ENCODE data around the gene IL1R1.

IL1R1 gene

DNA sequence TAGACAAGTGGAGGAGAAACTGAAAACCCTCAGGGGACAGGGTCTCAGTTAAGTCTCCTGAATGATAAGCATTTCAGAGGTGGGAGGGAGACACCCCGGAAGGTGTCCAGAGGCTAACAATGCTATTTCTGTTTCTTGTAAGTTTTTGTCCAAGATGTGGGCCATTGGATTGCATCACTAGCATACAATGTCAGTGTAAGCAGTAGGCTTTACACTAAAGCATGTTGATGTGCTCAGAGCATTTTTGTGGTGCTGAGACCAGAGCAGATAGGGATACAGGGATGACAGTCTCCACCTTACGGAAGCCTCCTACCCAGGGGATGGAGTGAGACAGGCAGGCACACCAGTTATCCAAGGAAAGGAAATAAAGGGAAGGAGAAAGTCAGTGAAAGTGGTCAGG lies 2.2 kb upstream of the IL1R1 start:
- H3K27me3 ChIP-seq (ENCODE audit: insufficient read depth, insufficient read length): peaks cover 35% of the 10 kb centered on the region
- no peaks in the 10 kb centered on the region for H3K36me3 ChIP-seq (ENCODE audit: insufficient read depth, insufficient read length, low read length)
- DNase-seq (ENCODE audit: low read depth, low spot score): no peak
- TF ChIP-seq ZNF274 (IDR thresholded peaks at IDR 0.05; ENCODE audit: low read depth, low read length) (no peak), SUZ12 (IDR thresholded peaks at IDR 0.05; ENCODE audit: extremely low read depth, insufficient read depth, insufficient read length) (no peak), YY1 (IDR thresholded peaks at IDR 0.05; ENCODE audit: insufficient read depth, insufficient read length) (no peak)
- no peaks in the 10 kb centered on the region for H3K4me1 ChIP-seq (ENCODE audit: insufficient read depth, insufficient read length)
- H3K9ac ChIP-seq (ENCODE audit: insufficient read length, low read depth): no peak overlapping the region
- no peak overlapping the region for H3K4me3 ChIP-seq (ENCODE audit: insufficient read length, low read depth)
- H3K9me3 ChIP-seq (ENCODE audit: insufficient read depth, low read length): peaks cover 20% of the 10 kb centered on the region

DNA sequence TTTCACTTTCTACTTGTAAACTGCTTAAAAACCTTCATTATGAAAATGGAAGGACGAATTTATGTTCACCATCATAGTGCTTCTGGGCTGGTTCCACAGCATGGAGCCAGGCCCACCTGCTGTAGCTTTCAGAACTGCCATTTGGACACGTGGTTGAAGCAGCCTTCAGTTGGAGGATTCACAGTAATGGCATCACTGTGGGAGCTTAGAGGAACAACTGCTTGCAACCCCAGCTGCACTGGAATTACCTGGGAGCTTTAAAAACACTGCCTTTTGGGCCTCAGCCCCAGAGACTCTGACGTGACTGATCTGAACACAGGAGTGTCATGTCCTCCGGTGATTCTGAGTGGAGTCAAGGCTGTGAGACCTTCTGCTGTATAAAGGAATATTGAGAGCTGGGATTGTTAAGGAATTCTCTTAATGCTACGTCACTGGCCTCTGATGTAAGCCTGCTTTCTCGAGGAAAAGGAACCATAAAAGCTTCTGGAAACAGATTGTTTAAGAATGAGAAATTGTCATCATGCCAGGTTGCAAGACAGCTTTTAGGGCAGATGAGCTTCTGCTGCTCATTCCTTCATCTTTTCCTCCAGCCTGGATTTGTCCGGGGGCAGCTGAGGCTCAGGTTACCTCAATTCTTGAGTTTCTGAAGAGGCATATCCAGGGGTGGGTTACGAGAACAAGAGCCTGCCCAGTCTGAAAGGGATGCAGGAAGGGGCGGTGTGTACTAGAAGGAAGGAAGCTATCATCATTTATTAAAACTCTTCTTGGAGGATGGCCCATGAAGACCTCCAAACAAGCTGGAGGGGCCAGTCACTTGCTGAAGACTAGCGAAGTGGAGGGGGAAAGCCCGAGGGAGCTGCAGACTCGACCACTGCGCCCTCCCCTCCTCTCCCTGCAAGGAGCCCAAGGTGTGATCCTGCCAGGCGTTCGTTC lies 1.3 kb upstream of the IL1R1 start:
- Histone ChIP-seq H3K4me3 (ENCODE audit: insufficient read length, low read depth) (no peak overlapping the region), H3K9ac (ENCODE audit: insufficient read length, low read depth) (no peak overlapping the region)

DNA sequence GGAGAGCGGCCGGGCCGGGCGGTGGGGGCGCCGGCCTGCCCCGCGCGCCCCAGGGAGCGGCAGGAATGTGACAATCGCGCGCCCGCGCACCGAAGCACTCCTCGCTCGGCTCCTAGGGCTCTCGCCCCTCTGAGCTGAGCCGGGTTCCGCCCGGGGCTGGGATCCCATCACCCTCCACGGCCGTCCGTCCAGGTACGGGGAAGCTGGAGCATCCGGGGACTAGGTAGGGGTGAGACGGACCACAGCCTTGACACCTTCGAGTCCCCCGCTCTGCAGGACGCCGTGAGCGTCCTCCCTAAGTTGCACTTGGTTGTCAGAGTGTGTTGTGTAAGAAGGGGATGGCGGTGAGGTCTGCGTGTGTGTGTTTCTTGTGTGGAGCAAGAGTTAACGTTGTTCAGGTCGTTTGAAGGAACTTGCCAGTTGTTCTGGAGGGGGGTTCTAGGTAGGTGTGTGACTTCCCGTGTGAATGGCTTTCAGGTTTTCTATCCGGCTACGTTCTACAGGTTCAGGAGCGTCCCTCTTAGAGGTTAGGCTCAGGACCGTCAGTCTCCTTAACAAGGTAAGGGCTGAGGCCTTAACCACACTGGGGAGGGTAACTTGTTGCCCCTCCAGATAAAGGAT lies 393 bp downstream of the IL1R1 start:
- DNase-seq (ENCODE audit: low read depth, low spot score): no peak
- peaks cover 35% of the 10 kb centered on the region for H3K27me3 ChIP-seq (ENCODE audit: insufficient read depth, insufficient read length)
- peak overlapping the region; percentile 35 for H3K4me3 ChIP-seq (ENCODE audit: insufficient read length, low read depth)
- H3K4me1 ChIP-seq (ENCODE audit: insufficient read depth, insufficient read length): no peaks in the 10 kb centered on the region
- TF ChIP-seq SUZ12 (IDR thresholded peaks at IDR 0.05; ENCODE audit: extremely low read depth, insufficient read depth, insufficient read length) (no peak), YY1 (IDR thresholded peaks at IDR 0.05; ENCODE audit: insufficient read depth, insufficient read length) (no peak), ZNF274 (IDR thresholded peaks at IDR 0.05; ENCODE audit: low read depth, low read length) (no peak)
- peaks cover 39% of the 10 kb centered on the region for H3K9me3 ChIP-seq (ENCODE audit: insufficient read depth, low read length)
- H3K9ac ChIP-seq (ENCODE audit: insufficient read length, low read depth): peak overlapping the region; percentile 81
- H3K36me3 ChIP-seq (ENCODE audit: insufficient read depth, insufficient read length, low read length): no peaks in the 10 kb centered on the region

More for the DNA sequence above, 1.3 kb upstream of the IL1R1 start:
- Histone ChIP-seq H3K27me3 (ENCODE audit: insufficient read depth, insufficient read length) (peaks cover 35% of the 10 kb centered on the region), H3K9me3 (ENCODE audit: insufficient read depth, low read length) (peaks cover 29% of the 10 kb centered on the region), H3K4me1 (ENCODE audit: insufficient read depth, insufficient read length) (no peaks in the 10 kb centered on the region), H3K36me3 (ENCODE audit: insufficient read depth, insufficient read length, low read length) (no peaks in the 10 kb centered on the region)
- DNase-seq (ENCODE audit: low read depth, low spot score): no peak
- TF ChIP-seq YY1 (IDR thresholded peaks at IDR 0.05; ENCODE audit: insufficient read depth, insufficient read length): no peak
- TF ChIP-seq SUZ12 (IDR thresholded peaks at IDR 0.05; ENCODE audit: extremely low read depth, insufficient read depth, insufficient read length): no peak
- no peak for TF ChIP-seq ZNF274 (IDR thresholded peaks at IDR 0.05; ENCODE audit: low read depth, low read length)

DNA sequence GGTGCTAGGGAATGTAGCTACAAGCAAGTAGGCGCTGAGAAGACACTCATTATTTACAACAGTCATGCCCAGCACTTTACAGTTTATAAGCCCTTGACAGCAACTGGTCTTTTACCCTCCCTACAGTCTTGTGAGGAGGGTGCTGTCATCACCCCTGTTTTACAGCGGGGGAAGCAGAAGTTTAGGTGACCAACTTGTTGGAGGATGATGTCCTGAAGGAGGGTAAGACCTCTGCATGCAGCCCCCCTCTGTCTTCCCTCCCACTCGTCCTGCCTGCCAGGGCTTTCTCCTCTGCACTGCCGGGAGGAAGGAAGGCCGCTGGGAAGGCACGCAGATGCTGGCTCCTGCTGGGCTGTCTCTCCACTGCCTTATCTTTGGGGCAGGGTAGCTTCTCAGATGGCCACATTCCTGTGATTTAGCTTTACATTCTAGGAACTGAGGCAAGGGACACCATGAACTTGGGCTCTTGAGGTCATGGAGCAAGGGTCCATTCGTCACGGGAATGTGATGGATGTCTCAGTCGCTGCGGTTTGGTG lies 972 bp downstream of the IL1R1 start:
- Histone ChIP-seq H3K9ac (ENCODE audit: insufficient read length, low read depth) (no peak overlapping the region), H3K36me3 (ENCODE audit: insufficient read depth, insufficient read length, low read length) (no peaks in the 10 kb centered on the region), H3K4me1 (ENCODE audit: insufficient read depth, insufficient read length) (no peaks in the 10 kb centered on the region), H3K27me3 (ENCODE audit: insufficient read depth, insufficient read length) (peaks cover 35% of the 10 kb centered on the region), H3K9me3 (ENCODE audit: insufficient read depth, low read length) (peaks cover 39% of the 10 kb centered on the region), H3K4me3 (ENCODE audit: insufficient read length, low read depth) (no peak overlapping the region)
- TF ChIP-seq ZNF274 (IDR thresholded peaks at IDR 0.05; ENCODE audit: low read depth, low read length) (no peak), SUZ12 (IDR thresholded peaks at IDR 0.05; ENCODE audit: extremely low read depth, insufficient read depth, insufficient read length) (no peak), YY1 (IDR thresholded peaks at IDR 0.05; ENCODE audit: insufficient read depth, insufficient read length) (no peak)
- no peak for DNase-seq (ENCODE audit: low read depth, low spot score)

DNA sequence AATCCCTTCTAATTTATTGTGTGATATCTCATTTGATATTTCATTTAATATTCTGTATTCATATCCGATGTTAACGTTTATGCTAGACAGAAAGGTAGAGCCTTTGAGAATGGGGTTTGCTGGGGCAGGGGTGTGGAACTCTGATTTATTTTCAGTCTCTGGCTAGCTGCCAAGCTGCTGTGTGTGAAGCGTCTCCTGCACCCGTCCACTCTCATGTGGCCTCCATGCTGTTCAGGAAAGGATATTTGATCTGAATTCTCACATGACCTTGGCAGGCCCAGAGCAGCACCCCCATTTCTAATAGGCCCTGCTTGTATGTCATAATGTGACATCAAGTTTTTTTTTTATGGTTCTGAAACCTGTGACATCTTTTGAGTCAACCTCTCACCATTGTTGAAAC lies 1.6 kb downstream of the IL1R1 start:
- Histone ChIP-seq H3K36me3 (ENCODE audit: insufficient read depth, insufficient read length, low read length) (no peaks in the 10 kb centered on the region), H3K27me3 (ENCODE audit: insufficient read depth, insufficient read length) (peaks cover 35% of the 10 kb centered on the region), H3K4me3 (ENCODE audit: insufficient read length, low read depth) (no peak overlapping the region), H3K4me1 (ENCODE audit: insufficient read depth, insufficient read length) (no peaks in the 10 kb centered on the region), H3K9me3 (ENCODE audit: insufficient read depth, low read length) (peaks cover 39% of the 10 kb centered on the region), H3K9ac (ENCODE audit: insufficient read length, low read depth) (no peak overlapping the region)
- TF ChIP-seq ZNF274 (IDR thresholded peaks at IDR 0.05; ENCODE audit: low read depth, low read length) (no peak), SUZ12 (IDR thresholded peaks at IDR 0.05; ENCODE audit: extremely low read depth, insufficient read depth, insufficient read length) (no peak), YY1 (IDR thresholded peaks at IDR 0.05; ENCODE audit: insufficient read depth, insufficient read length) (no peak)
- DNase-seq (ENCODE audit: low read depth, low spot score): no peak

DNA sequence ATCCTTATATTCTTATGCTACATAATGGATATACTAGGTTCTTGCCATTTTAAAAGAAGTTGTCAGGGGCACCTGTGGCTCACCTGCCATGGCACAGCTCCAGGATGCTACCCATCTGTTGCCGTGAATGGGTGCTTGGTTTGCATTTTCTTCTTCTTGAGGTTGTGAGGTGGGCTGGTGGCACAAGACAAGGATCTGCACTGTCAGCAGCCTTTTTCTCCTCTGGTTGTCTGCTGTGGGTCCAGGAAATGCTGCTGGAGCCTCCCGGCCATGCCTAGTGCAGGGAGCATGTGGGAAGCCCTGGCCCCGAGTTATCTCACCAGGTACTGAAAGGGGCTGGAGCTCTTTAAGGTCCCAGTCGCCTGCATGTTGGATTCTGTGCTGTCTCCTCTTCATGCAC lies 2.6 kb downstream of the IL1R1 start:
- DNase-seq (ENCODE audit: low read depth, low spot score): no peak
- Histone ChIP-seq H3K4me3 (ENCODE audit: insufficient read length, low read depth) (no peak overlapping the region), H3K27me3 (ENCODE audit: insufficient read depth, insufficient read length) (peaks cover 35% of the 10 kb centered on the region), H3K36me3 (ENCODE audit: insufficient read depth, insufficient read length, low read length) (no peaks in the 10 kb centered on the region), H3K9ac (ENCODE audit: insufficient read length, low read depth) (no peak overlapping the region), H3K4me1 (ENCODE audit: insufficient read depth, insufficient read length) (no peaks in the 10 kb centered on the region), H3K9me3 (ENCODE audit: insufficient read depth, low read length) (peaks cover 39% of the 10 kb centered on the region)
- TF ChIP-seq SUZ12 (IDR thresholded peaks at IDR 0.05; ENCODE audit: extremely low read depth, insufficient read depth, insufficient read length) (no peak), YY1 (IDR thresholded peaks at IDR 0.05; ENCODE audit: insufficient read depth, insufficient read length) (no peak)

DNA sequence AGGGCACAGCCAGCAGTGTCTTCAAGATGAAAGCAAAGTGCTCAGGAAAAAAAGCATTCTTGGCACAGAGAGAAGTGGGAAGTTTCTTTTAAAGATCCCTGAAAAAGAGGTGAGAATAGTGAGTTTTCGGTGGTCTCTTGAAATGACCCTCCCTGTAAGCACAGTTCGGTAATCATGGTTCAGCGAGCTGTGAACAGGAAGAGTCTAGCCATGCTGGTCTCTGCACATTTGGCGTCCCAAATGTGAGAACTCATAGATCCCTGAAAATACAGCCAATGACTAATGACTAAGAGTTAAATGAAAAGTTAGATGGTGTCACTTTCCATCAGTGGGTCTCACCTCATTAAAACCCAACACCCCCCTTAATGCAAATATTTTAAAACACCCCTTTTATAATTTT lies 3.4 kb downstream of the IL1R1 start:
- H3K36me3 ChIP-seq (ENCODE audit: insufficient read depth, insufficient read length, low read length): no peaks in the 10 kb centered on the region
- peaks cover 39% of the 10 kb centered on the region for H3K9me3 ChIP-seq (ENCODE audit: insufficient read depth, low read length)
- no peaks in the 10 kb centered on the region for H3K4me1 ChIP-seq (ENCODE audit: insufficient read depth, insufficient read length)
- no peak for DNase-seq (ENCODE audit: low read depth, low spot score)
- H3K9ac ChIP-seq (ENCODE audit: insufficient read length, low read depth): no peak overlapping the region
- H3K4me3 ChIP-seq (ENCODE audit: insufficient read length, low read depth): no peak overlapping the region
- TF ChIP-seq SUZ12 (IDR thresholded peaks at IDR 0.05; ENCODE audit: extremely low read depth, insufficient read depth, insufficient read length) (no peak), ZNF274 (IDR thresholded peaks at IDR 0.05; ENCODE audit: low read depth, low read length) (peak; percentile 79)
- peaks cover 29% of the 10 kb centered on the region for H3K27me3 ChIP-seq (ENCODE audit: insufficient read depth, insufficient read length)
